ENCODE measurements around the gene CCDC88C.

DNA sequence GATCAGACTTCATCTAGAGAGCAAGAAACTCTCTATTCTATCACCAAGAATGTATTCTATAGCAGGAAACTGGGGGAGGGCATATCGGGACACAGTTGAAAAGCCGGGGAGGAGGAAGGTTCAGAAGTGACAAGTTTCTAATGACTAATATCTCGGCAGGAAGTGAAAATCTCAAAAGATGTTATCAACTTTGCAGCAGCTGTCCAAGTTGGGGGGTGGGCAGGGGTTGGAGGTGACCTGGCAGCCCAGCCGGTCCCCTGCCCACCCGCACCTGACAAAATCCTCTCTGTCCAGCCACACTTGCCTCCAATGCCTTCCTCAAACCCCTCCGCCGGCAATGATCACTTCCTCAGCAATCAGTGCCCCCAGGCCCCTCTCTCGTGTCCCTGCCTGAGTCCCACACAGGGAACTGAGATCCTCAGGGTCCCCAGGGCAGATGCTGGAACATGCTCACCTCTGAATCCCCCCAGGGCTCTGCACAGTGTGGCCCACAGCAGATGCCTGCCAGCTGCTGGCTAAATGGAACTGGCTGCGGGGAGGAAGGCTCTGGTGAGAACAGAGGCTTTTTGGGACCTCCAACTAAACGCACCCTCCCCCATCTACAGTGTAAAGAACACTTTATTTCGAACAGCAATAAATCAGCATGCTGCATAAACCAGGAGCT, 43.9 kb downstream of the CCDC88C start:
- no peak for TF ChIP-seq POLR2A (IDR thresholded peaks at IDR 0.05; ENCODE audit: low read length)
- no peak for TF ChIP-seq GATA1 (IDR thresholded peaks at IDR 0.05; ENCODE audit: low read depth, low read length)
